Stimulated activated CD8-positive, alpha-beta memory T cell treated with anti-CD3 and anti-CD28 coated beads, Interleukin-4, amount 100 ng/mL, for 1 hour (primary cell): ENCODE data around the gene EPAS1.

Experiments used
- DNase-seq, 2 donors: peaks; one replicate each; pipeline ENCODE4 v3.0.0-alpha.2; 2020; ENCODE audit warnings: low read depth in 2 of 2, low spot score in 1 of 2

Gene EPAS1

GRCh38 chr2:46300406-46300832 lies 3.2 kb downstream of the EPAS1 start:
- no peak for DNase-seq

- no peak for DNase-seq
Measured at GRCh38 chr2:46302005-46302695, 4.9 kb downstream of the EPAS1 start.

- no peak for DNase-seq
Measured at GRCh38 chr2:46303233-46303632, 6.0 kb downstream of the EPAS1 start.

GRCh38 chr2:46303822-46304221 lies 6.6 kb downstream of the EPAS1 start:
- DNase-seq: no peak

- no peak for DNase-seq
Measured at GRCh38 chr2:46304635-46305034, 7.4 kb downstream of the EPAS1 start.

- DNase-seq: no peak
Measured at GRCh38 chr2:46305187-46305586, 8.0 kb downstream of the EPAS1 start.

GRCh38 chr2:46305767-46306166 lies 8.6 kb downstream of the EPAS1 start:
- no peak for DNase-seq

GRCh38 chr2:46306330-46306751 lies 9.1 kb downstream of the EPAS1 start:
- DNase-seq: no peak

- no peak for DNase-seq
Measured at GRCh38 chr2:46306988-46307655, 9.9 kb downstream of the EPAS1 start.

GRCh38 chr2:46308081-46308480 lies 10.9 kb downstream of the EPAS1 start:
- no peak for DNase-seq

GRCh38 chr2:46308629-46309028 lies 11.4 kb downstream of the EPAS1 start:
- no peak for DNase-seq

GRCh38 chr2:46309052-46309953 lies 12.1 kb downstream of the EPAS1 start:
- no peak for DNase-seq

- no peak for DNase-seq
Measured at GRCh38 chr2:46310446-46310845, 13.2 kb downstream of the EPAS1 start.

- DNase-seq: no peak
Measured at GRCh38 chr2:46311651-46312223, 14.5 kb downstream of the EPAS1 start.

- no peak for DNase-seq
Measured at GRCh38 chr2:46313063-46313462, 15.9 kb downstream of the EPAS1 start.

GRCh38 chr2:46314065-46314835 lies 17.0 kb downstream of the EPAS1 start:
- DNase-seq: no peak

- no peak for DNase-seq
Measured at GRCh38 chr2:46315103-46315890, 18.1 kb downstream of the EPAS1 start.

GRCh38 chr2:46317094-46317486 lies 19.9 kb downstream of the EPAS1 start:
- no peak for DNase-seq

GRCh38 chr2:46318579-46319460 lies 21.6 kb downstream of the EPAS1 start:
- no peak for DNase-seq
